B cell (primary cell): ENCODE data around the gene PEX11G. TPM values are rescaled to one million over a fixed set of nuclear protein-coding genes. Genes with fewer than 3 reads are reported as not detected.

ENCODE experiments used
- ATAC-seq: fragments of 200-7000 bp; cut with Tn5 transposase; one replicate; pipeline ENCODE4 v1.10.0; 2021; ENCODE audit warnings: low read depth, mild to moderate bottlenecking, moderate number of reproducible peaks, moderate library complexity
- CTCF ChIA-PET: fragments of 350-600 bp; sonication (Branson Sonifier 250); formaldehyde crosslinking; loops from one replicate; lab custom pipeline; 2021; ENCODE audit warnings: antibody characterized with exemption, inconsistent platforms; lab: Charles Lee
- POLR2A ChIA-PET: fragments of 350-600 bp; sonication (Branson Sonifier 250); formaldehyde crosslinking; loops from one replicate; lab custom pipeline; 2021; ENCODE audit warnings: antibody characterized with exemption; lab: Charles Lee
- DNase-seq: peaks from one replicate; pipeline ENCODE4 v3.0.0; 2013
- H2AFZ ChIP-seq: 2 replicates; pipeline ENCODE4 v1.6.1; 2012; ENCODE audit warnings: mild to moderate bottlenecking, low read depth, low read length; ENCODE audit not compliant: insufficient read depth, poor library complexity, severe bottlenecking
- H3K27ac ChIP-seq, 2 donors: 1 replicate in 1 of 2; 2 replicates in 1 of 2; pipeline ENCODE4 v1.5.1; 2012 to 2013; ENCODE audit warnings: low read length in 2 of 2, mild to moderate bottlenecking in 2 of 2, moderate library complexity in 1 of 2
- H3K27me3 ChIP-seq, 4 experiments: fragments of 200-600 bp in 1 of 4; sonication (generic) in 1 of 4; replicated peaks in 1 of 4; 1 replicate in 2 of 4; 2 replicates in 2 of 4; pipeline versions ENCODE4 v1.6.1 to v1.7.0; 2013 to 2016; ENCODE audit warnings: low read length in 3 of 4, mild to moderate bottlenecking in 2 of 4, mixed read lengths in 1 of 4, moderate library complexity in 1 of 4; ENCODE audit not compliant: insufficient read depth in 4 of 4, control insufficient read depth in 3 of 4; ENCODE audit errors: control extremely low read depth in 1 of 4
- H3K36me3 ChIP-seq, 2 experiments: replicated peaks in 1 of 2; 1 replicate in 1 of 2; 2 replicates in 1 of 2; pipeline versions ENCODE4 v1.6.1 to v1.7.1; 2013; ENCODE audit warnings: low read length in 1 of 2; ENCODE audit not compliant: insufficient read depth in 2 of 2, control insufficient read depth in 1 of 2; ENCODE audit errors: control extremely low read depth in 1 of 2, extremely low read depth in 1 of 2
- H3K4me1 ChIP-seq, 2 donors: fragments of 200-600 bp in 1 of 2; sonication (generic) in 1 of 2; 1 replicate in 1 of 2; 2 replicates in 1 of 2; pipeline versions ENCODE4 v1.5.1 to v1.6.1; 2013 to 2017; ENCODE audit warnings: low read length in 2 of 2; ENCODE audit not compliant: control insufficient read depth in 2 of 2, insufficient read depth in 2 of 2
- H3K4me2 ChIP-seq: replicated peaks from 2 replicates; pipeline ENCODE3; 2012; ENCODE audit warnings: mild to moderate bottlenecking, low read depth, low read length; ENCODE audit not compliant: poor library complexity, severe bottlenecking
- H3K4me3 ChIP-seq, 5 experiments: fragments of 200-600 bp in 1 of 5; sonication (generic) in 1 of 5; 1 replicate in 3 of 5; 2 replicates in 2 of 5; pipeline versions ENCODE4 v1.5.1 to v1.7.0; 2011 to 2016; ENCODE audit warnings: low read length in 4 of 5, mild to moderate bottlenecking in 4 of 5, low read depth in 2 of 5, control low read depth in 1 of 5, moderate library complexity in 1 of 5; ENCODE audit not compliant: insufficient read depth in 1 of 5; ENCODE audit errors: control extremely low read depth in 1 of 5, extremely low read depth in 1 of 5
- H3K79me2 ChIP-seq: fragments of 200-600 bp; sonication (generic); one replicate; pipeline ENCODE4 v1.6.0; 2016; ENCODE audit warnings: low read length; ENCODE audit not compliant: control insufficient read depth, insufficient read depth
- H3K9ac ChIP-seq: fragments of 200-600 bp; sonication (generic); 2 replicates; pipeline ENCODE4 v1.6.1; 2017; ENCODE audit warnings: mild to moderate bottlenecking, low read length, moderate library complexity
- H3K9me3 ChIP-seq, 3 donors: one replicate each; pipeline versions ENCODE4 v1.6.1 to v1.7.1; 2013; ENCODE audit warnings: low read length in 2 of 3; ENCODE audit not compliant: control insufficient read depth in 2 of 3, insufficient read depth in 1 of 3; ENCODE audit errors: control extremely low read depth in 1 of 3
- H4K20me1 ChIP-seq: 2 replicates; pipeline ENCODE4 v1.6.0; 2012; ENCODE audit warnings: mild to moderate bottlenecking, low read length; ENCODE audit not compliant: insufficient read depth, control insufficient read depth, poor library complexity, severe bottlenecking
- H3K27ac Mint-ChIP-seq: one replicate; pipeline ENCODE4 v1.8.0; 2021; ENCODE audit warnings: mixed read lengths
- H3K27me3 Mint-ChIP-seq: one replicate; pipeline ENCODE4 v1.8.0; 2021; ENCODE audit warnings: mixed read lengths
- H3K4me1 Mint-ChIP-seq: one replicate; pipeline ENCODE4 v1.8.0; 2021; ENCODE audit warnings: mixed read lengths
- H3K4me3 Mint-ChIP-seq: one replicate; pipeline ENCODE4 v1.8.0; 2021; ENCODE audit warnings: mixed read lengths
- H3K9me3 Mint-ChIP-seq: one replicate; pipeline ENCODE4 v1.8.0; 2022; ENCODE audit warnings: mixed read lengths; ENCODE audit not compliant: insufficient read depth
- CTCF ChIP-seq: fragments of 200-600 bp; IDR thresholded peaks from one replicate; pipeline ENCODE4 v1.8.0; 2022; ENCODE audit warnings: antibody characterized with exemption, mild to moderate bottlenecking
- EZH2 ChIP-seq: IDR thresholded peaks from 2 replicates; pipeline ENCODE4 v1.6.1; 2012; ENCODE audit warnings: borderline replicate concordance, low read depth, mild to moderate bottlenecking, moderate library complexity, low read length; ENCODE audit not compliant: insufficient read depth, poor library complexity, severe bottlenecking
- WGBS: methylation state at CpG from one replicate; pipeline ENCODE4 v1.1.5; 2013; ENCODE audit warnings: missing lambda C conversion rate; ENCODE audit not compliant: insufficient coverage; 5-methylcytosine and 5-hydroxymethylcytosine counted together
- intact Hi-C: fragments of 100-400 bp; cut with micrococcal nuclease; formaldehyde crosslinking; loops from one replicate; pipeline ENCODE4 v1.10.0; 2022
- polyA plus RNA-seq: library from polyadenylated mRNA; depleted of rRNA; stranded (reverse); fragments of >200 nt; gene quantifications from 2 replicates; pipeline ENCODE4 v1.2.3, GENCODE V29; 2012
- total RNA-seq, 2 donors: library from RNA; stranded (reverse); fragments of 120-200 nt in 1 of 2; gene quantifications; 1 replicate in 1 of 2; 2 replicates in 1 of 2; pipeline versions ENCODE4 v1.2.3 to v1.2.4, GENCODE V29; 2013 to 2022

The PEX11G gene
- total and polyA plus RNA-seq, 2 donors (not counting 1 experiment from before 2014, with no cell fraction given): 0.40 to 0.62 TPM

GRCh38 chr19:7513809-7514642 lies 25.2 kb upstream of the PEX11G start:
- peak overlapping the region; percentile 37 for H3K4me3 Mint-ChIP-seq
- intact Hi-C loops: no loop called here
- Histone ChIP-seq H3K27me3 (no peaks in the 10 kb centered on the region), H3K4me2 (no peak overlapping the region), H2AFZ (no peak overlapping the region), H3K9ac (no peak overlapping the region), H4K20me1 (no peaks in the 10 kb centered on the region), H3K9me3 (no peaks in the 10 kb centered on the region), H3K4me3 (no peak overlapping the region), H3K36me3 (no peaks in the 10 kb centered on the region), H3K27ac (no peak overlapping the region), H3K79me2 (peaks cover 4% of the 10 kb centered on the region), H3K4me1 (peaks cover 9 to 14% of the 10 kb centered on the region in 2 donors)
- DNase-seq (no peak), ATAC-seq (no peak)
- ChIA-PET CTCF (interaction anchor here (1.3 kb wide), 1 partner anchor 54 kb away, joined by 3 read pairs; no protein-coding TSS in a partner anchor), POLR2A (interaction anchor here (0.7 kb wide), 1 partner anchor 21 kb away, joined by 3 read pairs; no protein-coding TSS in a partner anchor)
- H3K4me1 Mint-ChIP-seq: peaks cover 12% of the 10 kb centered on the region
- 90% methylated on average over 2 of the region's 5 CpGs for WGBS
- H3K27me3 Mint-ChIP-seq: peaks cover 25% of the 10 kb centered on the region
- no peak for TF ChIP-seq EZH2
- no peak for TF ChIP-seq CTCF
- H3K9me3 Mint-ChIP-seq: no peaks in the 10 kb centered on the region
- H3K27ac Mint-ChIP-seq: no peak overlapping the region

GRCh38 chr19:7512400-7512851 lies 23.6 kb upstream of the PEX11G start:
- ATAC-seq: no peak

More at GRCh38 chr19:7512400-7512851, 23.6 kb upstream of the PEX11G start:
- no peak for TF ChIP-seq EZH2
- no peak for TF ChIP-seq CTCF
- Mint-ChIP-seq H3K27ac (no peak overlapping the region), H3K27me3 (peaks cover 25% of the 10 kb centered on the region), H3K4me3 (no peak overlapping the region), H3K9me3 (no peaks in the 10 kb centered on the region), H3K4me1 (peaks cover 12% of the 10 kb centered on the region)
- POLR2A ChIA-PET: interaction anchor here (0.5 kb wide), 1 partner anchor 11 kb away, joined by 3 read pairs; no protein-coding TSS in a partner anchor
- Histone ChIP-seq H3K4me2 (no peak overlapping the region), H3K4me1 (peaks cover 9 to 14% of the 10 kb centered on the region in 2 donors), H3K27ac (no peak overlapping the region), H2AFZ (no peak overlapping the region), H3K36me3 (no peaks in the 10 kb centered on the region), H3K9ac (no peak overlapping the region), H3K27me3 (peaks cover 0 to 8% (median 0%) of the 10 kb centered on the region in 4 experiments), H3K79me2 (peaks cover 4% of the 10 kb centered on the region), H3K9me3 (no peaks in the 10 kb centered on the region), H4K20me1 (no peaks in the 10 kb centered on the region), H3K4me3 (no peak overlapping the region)
- no peak for DNase-seq
- 100% methylated on average over 2 of the region's 6 CpGs for WGBS
- intact Hi-C loops: no loop called here
- CTCF ChIA-PET: interaction anchor here (0.6 kb wide), 2 partner anchors 55 to 212 kb away, joined by 3 read pairs; no protein-coding TSS in a partner anchor
